Karpas-422 (cell line): ENCODE data around the gene PPP1R14D. TPM values are rescaled to one million over a fixed set of nuclear protein-coding genes. Genes with fewer than 3 reads are reported as not detected.

Experiments
- DNase-seq: peaks from one replicate; pipeline ENCODE4 v3.0.0-alpha.2; 2015
- H2AFZ ChIP-seq: fragments of 200-600 bp; sonication (generic); 2 replicates; pipeline ENCODE4 v1.6.1; 2014; ENCODE audit warnings: antibody characterized with exemption, low read length, mixed read lengths
- H3K27ac ChIP-seq: fragments of 200-600 bp; sonication (generic); 2 replicates; pipeline ENCODE4 v1.5.1; 2014; ENCODE audit warnings: mild to moderate bottlenecking, low read length, moderate library complexity
- H3K27me3 ChIP-seq: fragments of 200-600 bp; sonication (generic); 2 replicates; pipeline ENCODE4 v1.6.1; 2014; ENCODE audit warnings: low read length, mixed read lengths
- H3K36me3 ChIP-seq: fragments of 200-600 bp; sonication (generic); 2 replicates; pipeline ENCODE4 v1.6.1; 2014; ENCODE audit warnings: low read length, mixed read lengths; ENCODE audit not compliant: insufficient read depth
- H3K4me1 ChIP-seq: fragments of 200-600 bp; sonication (generic); 2 replicates; pipeline ENCODE4 v1.6.1; 2014; ENCODE audit warnings: mild to moderate bottlenecking, low read length, mixed read lengths
- H3K4me2 ChIP-seq: fragments of 200-600 bp; sonication (generic); 2 replicates; pipeline ENCODE4 v1.6.1; 2014; ENCODE audit warnings: low read length, low read depth, mild to moderate bottlenecking; ENCODE audit not compliant: poor library complexity, severe bottlenecking
- H3K4me3 ChIP-seq: fragments of 200-600 bp; sonication (generic); 2 replicates; pipeline ENCODE4 v1.5.1; 2014; ENCODE audit warnings: mild to moderate bottlenecking, antibody characterized with exemption, low read length, mixed read lengths
- H3K79me2 ChIP-seq: fragments of 200-600 bp; sonication (generic); 2 replicates; pipeline ENCODE4 v1.6.1; 2014; ENCODE audit warnings: mild to moderate bottlenecking, low read length, mixed read lengths
- H3K9ac ChIP-seq: fragments of 200-600 bp; sonication (generic); 2 replicates; pipeline ENCODE4 v1.6.0; 2014; ENCODE audit warnings: low read length
- H3K9me2 ChIP-seq: fragments of 200-600 bp; sonication (generic), shearing (Covaris generic); replicated peaks from 2 replicates; pipeline ENCODE4 v1.6.0; 2014; ENCODE audit warnings: mild to moderate bottlenecking, low read length, moderate library complexity; ENCODE audit not compliant: insufficient read depth
- H3K9me3 ChIP-seq: fragments of 300-700, 200-600 bp; sonication (generic); 2 replicates; pipeline ENCODE4 v1.6.1; 2014; ENCODE audit warnings: low read length, mixed read lengths
- H4K20me1 ChIP-seq: fragments of 200-600 bp; sonication (generic); 2 replicates; pipeline ENCODE4 v1.6.1; 2014; ENCODE audit warnings: mild to moderate bottlenecking, antibody characterized with exemption, low read length, low read depth; ENCODE audit not compliant: insufficient read depth
- total RNA-seq: library from RNA; depleted of rRNA; stranded (reverse); fragments of >200 nt; shearing (Covaris generic); gene quantifications from 2 replicates; pipeline ENCODE4 v1.2.3, GENCODE V29; 2014; ENCODE audit warnings: low replicate concordance

PPP1R14D gene
- total RNA-seq, 1 experiment from 2014 or later, result not detected

- H3K36me3 ChIP-seq, result peaks cover 3% of the 10 kb centered on the region; the same call in 1 of the 2 replicates
These were observed 53.5 kb downstream of the PPP1R14D start for GRCh38 chr15:40775007-40775406.

DNA sequence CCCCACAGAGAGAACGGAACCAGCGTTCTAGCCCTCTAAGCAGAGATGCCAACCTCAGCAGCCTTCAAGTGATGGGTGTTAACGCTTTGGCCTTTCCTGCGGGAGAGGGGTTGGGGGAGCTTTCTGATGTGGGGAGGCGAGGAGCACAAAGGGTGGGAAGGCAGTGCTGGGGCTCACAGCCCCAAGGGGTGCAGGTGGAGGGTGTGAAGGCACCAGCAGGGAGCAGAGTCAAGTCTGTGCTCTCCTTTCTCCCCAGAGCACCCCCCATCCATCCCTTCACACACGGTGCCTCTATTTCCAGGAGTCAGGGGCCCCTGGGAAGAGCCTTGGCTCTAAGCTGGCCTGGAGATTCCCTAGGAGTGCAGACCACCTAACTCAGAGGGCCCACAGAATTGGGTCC lies 54.6 kb downstream of the PPP1R14D start:
- DNase-seq, result no peak
- Histone ChIP-seq H3K36me3 (peaks cover 3% of the 10 kb centered on the region; the same call in 1 of the 2 replicates), H3K9me3 (no peaks in the 10 kb centered on the region)

More at GRCh38 chr15:40775007-40775406, 53.5 kb downstream of the PPP1R14D start:
- Histone ChIP-seq H3K4me2 (no peak overlapping the region), H3K9me3 (no peaks in the 10 kb centered on the region), H3K4me1 (peaks cover 27% of the 10 kb centered on the region), H3K79me2 (no peaks in the 10 kb centered on the region), H3K4me3 (no peak overlapping the region), H3K9ac (no peak overlapping the region), H3K27me3 (no peaks in the 10 kb centered on the region), H3K27ac (no peak overlapping the region), H3K9me2 (no peaks in the 10 kb centered on the region), H4K20me1 (peaks cover 6% of the 10 kb centered on the region; the same call in 1 of the 2 replicates), H2AFZ (no peak overlapping the region)
- DNase-seq, result no peak

DNA sequence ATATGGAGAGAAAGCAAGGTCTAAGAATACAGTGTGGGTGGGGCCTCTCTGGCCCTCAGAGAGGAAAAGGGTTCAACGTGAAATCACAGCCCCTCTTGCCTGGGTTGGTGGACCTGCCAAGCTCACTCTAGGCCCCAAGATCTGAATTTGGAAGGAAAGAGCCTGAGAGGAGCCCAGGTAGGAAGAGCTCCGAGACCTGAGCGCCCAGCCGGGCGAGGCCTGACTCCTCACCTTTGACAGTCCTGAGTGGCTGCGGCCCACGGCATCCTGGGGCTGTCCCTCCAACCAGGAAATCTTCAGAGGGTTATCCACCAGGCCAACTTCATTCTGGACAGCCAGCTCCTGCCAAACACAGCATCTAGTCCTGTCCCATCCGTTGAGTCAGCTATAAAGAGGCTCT lies 55.0 kb downstream of the PPP1R14D start:
- Histone ChIP-seq H3K9me3 (no peaks in the 10 kb centered on the region), H3K4me3 (no peak overlapping the region), H3K79me2 (no peaks in the 10 kb centered on the region), H2AFZ (no peak overlapping the region), H3K4me2 (no peak overlapping the region), H3K4me1 (peaks cover 40% of the 10 kb centered on the region), H3K9me2 (no peaks in the 10 kb centered on the region), H3K27ac (no peak overlapping the region), H3K9ac (no peak overlapping the region), H4K20me1 (peaks cover 6% of the 10 kb centered on the region; the same call in 1 of the 2 replicates), H3K36me3 (peaks cover 3% of the 10 kb centered on the region; the same call in 1 of the 2 replicates), H3K27me3 (no peaks in the 10 kb centered on the region)
- DNase-seq, result no peak

More for the DNA sequence above, 54.6 kb downstream of the PPP1R14D start:
- Histone ChIP-seq H3K4me1 (peaks cover 36% of the 10 kb centered on the region), H3K9me2 (no peaks in the 10 kb centered on the region), H3K27me3 (no peaks in the 10 kb centered on the region), H3K4me2 (no peak overlapping the region), H4K20me1 (peaks cover 6% of the 10 kb centered on the region; the same call in 1 of the 2 replicates), H3K9ac (no peak overlapping the region), H3K79me2 (no peaks in the 10 kb centered on the region), H3K27ac (no peak overlapping the region), H2AFZ (no peak overlapping the region), H3K4me3 (no peak overlapping the region)

- DNase-seq, result no peak
- Histone ChIP-seq H3K36me3 (peaks cover 6% of the 10 kb centered on the region), H3K4me1 (peaks cover 55% of the 10 kb centered on the region), H2AFZ (no peak overlapping the region), H3K4me2 (no peak overlapping the region), H3K9me2 (no peaks in the 10 kb centered on the region), H3K27ac (no peak overlapping the region), H3K27me3 (no peaks in the 10 kb centered on the region), H3K9me3 (no peaks in the 10 kb centered on the region), H4K20me1 (peaks cover 6% of the 10 kb centered on the region; the same call in 1 of the 2 replicates), H3K4me3 (no peak overlapping the region), H3K9ac (no peak overlapping the region), H3K79me2 (no peaks in the 10 kb centered on the region; the same call in 1 of the 2 replicates)
These were observed 56.5 kb downstream of the PPP1R14D start for GRCh38 chr15:40772014-40772413.

- peak overlapping the region; percentile 65 for H3K9ac ChIP-seq
These were observed 57.3 kb downstream of the PPP1R14D start for GRCh38 chr15:40771242-40771641.

GRCh38 chr15:40770147-40770721 lies 58.3 kb downstream of the PPP1R14D start:
- Histone ChIP-seq H3K4me2 (peak overlapping the region; percentile 70), H4K20me1 (peaks cover 8% of the 10 kb centered on the region; the same call in 1 of the 2 replicates), H3K27ac (peak overlapping the region; percentile 96), H3K4me3 (peak overlapping the region; percentile 44; the same call in 1 of the 2 replicates), H3K9ac (peak overlapping the region; percentile 65), H2AFZ (no peak overlapping the region), H3K27me3 (no peaks in the 10 kb centered on the region), H3K36me3 (peaks cover 3% of the 10 kb centered on the region; the same call in 1 of the 2 replicates), H3K9me2 (no peaks in the 10 kb centered on the region), H3K4me1 (peaks cover 73% of the 10 kb centered on the region), H3K9me3 (no peaks in the 10 kb centered on the region), H3K79me2 (peaks cover 9% of the 10 kb centered on the region; the same call in 1 of the 2 replicates)
- DNase-seq, result peak; percentile 91

More at GRCh38 chr15:40771242-40771641, 57.3 kb downstream of the PPP1R14D start:
- peaks cover 6% of the 10 kb centered on the region for H3K36me3 ChIP-seq
- peak overlapping the region; percentile 70 for H3K4me2 ChIP-seq
- peak overlapping the region; percentile 96; the same call in 1 of the 2 replicates for H3K27ac ChIP-seq
- no peak for DNase-seq
- H3K27me3 ChIP-seq, result no peaks in the 10 kb centered on the region
- peaks cover 63% of the 10 kb centered on the region for H3K4me1 ChIP-seq
- H4K20me1 ChIP-seq, result peaks cover 6% of the 10 kb centered on the region; the same call in 1 of the 2 replicates
- H3K9me2 ChIP-seq, result no peaks in the 10 kb centered on the region
- peak overlapping the region; percentile 44; the same call in 1 of the 2 replicates for H3K4me3 ChIP-seq
- H2AFZ ChIP-seq, result no peak overlapping the region
- H3K9me3 ChIP-seq, result no peaks in the 10 kb centered on the region
- H3K79me2 ChIP-seq, result peaks cover 2% of the 10 kb centered on the region; the same call in 1 of the 2 replicates

DNA sequence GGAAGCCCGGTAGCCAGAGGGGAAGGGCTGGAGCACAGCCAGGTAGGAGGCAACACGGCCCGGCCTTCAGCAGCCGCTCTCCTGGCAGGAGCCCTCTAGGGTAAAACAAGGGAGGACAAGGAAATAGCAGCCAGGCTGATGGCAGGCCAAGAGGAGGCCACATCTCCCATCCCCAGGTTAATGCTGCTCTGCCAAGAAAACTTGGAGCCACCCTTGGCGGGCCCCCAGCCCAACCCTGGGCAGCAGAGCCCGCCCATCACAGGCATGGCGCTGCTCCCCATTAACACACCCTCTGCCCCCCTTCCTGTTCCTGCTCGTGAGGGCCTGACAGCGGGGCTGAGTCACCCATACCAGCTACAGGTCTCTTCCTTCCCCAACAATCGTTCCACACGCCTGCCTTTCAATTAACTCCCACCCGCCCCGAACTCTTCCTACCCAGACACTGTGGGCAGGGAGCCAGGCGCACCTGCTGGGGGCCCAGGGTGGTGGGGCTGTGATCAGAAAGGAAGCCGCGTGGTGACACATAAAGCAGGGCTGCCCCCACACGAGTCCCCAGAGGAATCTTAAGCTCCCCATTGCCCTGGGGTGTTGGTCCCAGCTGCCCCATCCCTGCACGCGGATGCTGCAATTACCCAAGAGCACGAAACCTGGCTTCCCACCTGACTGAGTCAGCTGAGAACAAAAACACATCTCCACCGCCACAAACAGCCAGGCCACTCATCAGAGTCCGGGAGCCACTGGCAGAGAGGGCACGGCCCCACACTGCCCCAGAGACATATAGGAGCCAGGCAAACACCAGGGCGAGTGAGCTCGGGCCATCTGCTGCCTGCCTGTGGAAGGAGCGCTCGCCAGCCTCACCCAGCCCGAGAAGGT lies 59.0 kb downstream of the PPP1R14D start, which contains the start of gene C15orf62:
C15orf62 (plus strand) TSS at position 707 of the 873 bp plus-strand sequence. CDS start 516 bp downstream, outside the sequence.
- Histone ChIP-seq H3K9me3 (no peaks in the 10 kb centered on the region), H3K9ac (peak within 1 kb of the TSS; percentile 76), H3K4me3 (peak within 1 kb of the TSS; percentile 53)

More for the DNA sequence above, 59.0 kb downstream of the PPP1R14D start, which contains the start of gene C15orf62:
- Histone ChIP-seq H3K9me2 (no peaks in the 10 kb centered on the region), H2AFZ (no peak within 1 kb of the TSS; the same call in 1 of the 2 replicates), H3K27ac (peak within 1 kb of the TSS; percentile 96), H3K4me2 (peak within 1 kb of the TSS; percentile 70), H3K4me1 (peaks cover 79% of the 10 kb centered on the region), H4K20me1 (peaks cover 8% of the 10 kb centered on the region; the same call in 1 of the 2 replicates), H3K27me3 (no peaks in the 10 kb centered on the region), H3K36me3 (peaks cover 3% of the 10 kb centered on the region; the same call in 1 of the 2 replicates), H3K79me2 (peaks cover 9% of the 10 kb centered on the region; the same call in 1 of the 2 replicates)
- peak; percentile 99 for DNase-seq
